HepG2 (cell line): Measurements from ENCODE around the gene SERPINA3. TPM values are rescaled to one million over a fixed set of nuclear protein-coding genes. Genes with fewer than 3 reads are reported as not detected.

ENCODE experiments used
- AFF4 ChIP-seq: sonication (generic); formaldehyde crosslinking; IDR thresholded peaks from 2 replicates; pipeline ENCODE4 v1.4.0; 2020; ENCODE audit warnings: missing genetic modification reagents
- CHD2 ChIP-seq: IDR thresholded peaks from 2 replicates; pipeline ENCODE4 v1.6.1; 2011; ENCODE audit warnings: low read depth, low read length, improper control_type of control experiment
- DNMT1 ChIP-seq: sonication (generic); formaldehyde crosslinking; IDR thresholded peaks from 2 replicates; pipeline ENCODE4 v1.5.1; 2020; ENCODE audit warnings: mild to moderate bottlenecking, missing genetic modification reagents
- HES4 ChIP-seq: sonication (generic); formaldehyde crosslinking; IDR thresholded peaks from 2 replicates; pipeline ENCODE4 v1.9.0; 2021; ENCODE audit warnings: mild to moderate bottlenecking, missing genetic modification reagents, borderline replicate concordance
- HNF4A ChIP-seq: sonication (generic); formaldehyde crosslinking; IDR thresholded peaks from 2 replicates; pipeline ENCODE4 v1.4.0; 2020; ENCODE audit warnings: missing genetic modification reagents
- KDM3A ChIP-seq: IDR thresholded peaks from 2 replicates; pipeline ENCODE4 v1.6.1; 2018; ENCODE audit warnings: low read depth, missing compliant biosample characterization
- PHF21A ChIP-seq: sonication (generic); formaldehyde crosslinking; IDR thresholded peaks from 2 replicates; pipeline ENCODE4 v1.5.0; 2020; ENCODE audit warnings: mild to moderate bottlenecking, missing genetic modification reagents
- RBFOX2 ChIP-seq: fragments of 200-400 bp; formaldehyde crosslinking; IDR thresholded peaks from 2 replicates; pipeline ENCODE4 v1.6.1; 2017; ENCODE audit warnings: low read depth, mild to moderate bottlenecking, low read length
- SYNCRIP ChIP-seq: fragments of 200-400 bp; formaldehyde crosslinking; IDR thresholded peaks from 2 replicates; pipeline ENCODE4 v1.6.1; 2018; ENCODE audit warnings: mild to moderate bottlenecking, low read depth, low read length; ENCODE audit not compliant: insufficient read depth
- THAP7 ChIP-seq: sonication (generic); formaldehyde crosslinking; IDR thresholded peaks from 2 replicates; pipeline ENCODE4 v1.8.1; 2023; ENCODE audit warnings: mild to moderate bottlenecking, missing genetic modification reagents
- ZZZ3 ChIP-seq: sonication (generic); formaldehyde crosslinking; IDR thresholded peaks from 2 replicates; pipeline ENCODE4 v1.4.0; 2020; ENCODE audit warnings: missing genetic modification reagents, mild to moderate bottlenecking, borderline replicate concordance
- polyA plus RNA-seq, 8 experiments: library from polyadenylated mRNA; depleted of rRNA in 3 of 8; stranded (reverse) in 7 of 8; unstranded in 1 of 8; fragments of >200 nt; fragmentation: Illumina TruSeq in 4 of 8; extraction: Trizol in 4 of 8; gene quantifications; 2 replicates each; pipeline versions ENCODE4 v1.2.1 to v1.2.3, GENCODE V29; 2011 to 2016; ENCODE audit warnings: low read depth in 4 of 8, missing spikeins in 1 of 8, mixed read lengths in 1 of 8; ENCODE audit not compliant: insufficient read depth in 1 of 8
- total RNA-seq, 5 experiments: library from RNA; depleted of rRNA; stranded (reverse); fragments of >200 nt; fragmentation: Illumina TruSeq; extraction: Trizol; gene quantifications; 2 replicates each; pipeline ENCODE4 v1.2.3, GENCODE V29; 2016; ENCODE audit warnings: low read depth in 1 of 5
- TF ChIP-seq, protein P1 (sequence below): sonication (generic); formaldehyde crosslinking; IDR thresholded peaks from 2 replicates; pipeline ENCODE4 v1.5.1; 2020; ENCODE audit warnings: missing genetic modification reagents, mild to moderate bottlenecking, borderline replicate concordance
- TF ChIP-seq, protein P2 (sequence below): sonication (generic); formaldehyde crosslinking; conservative IDR thresholded peaks from 2 replicates; pipeline ENCODE4 v1.8.0; 2022; ENCODE audit warnings: low read depth, missing genetic modification reagents
- TF ChIP-seq, protein P3 (sequence below): sonication (generic); formaldehyde crosslinking; IDR thresholded peaks from 2 replicates; pipeline ENCODE4 v1.5.0; 2020; ENCODE audit warnings: missing genetic modification reagents
- TF ChIP-seq, protein P4 (sequence below): sonication (generic); formaldehyde crosslinking; IDR thresholded peaks from 2 replicates; pipeline ENCODE4 v1.9.0; 2022; ENCODE audit warnings: low read depth, missing genetic modification reagents

SERPINA3 gene
- total and polyA plus RNA-seq, 2 of the 13 experiments (the other 11 are each of a cell fraction or from before 2014, with no cell fraction given) = 825 to 2,200 TPM

DNA sequence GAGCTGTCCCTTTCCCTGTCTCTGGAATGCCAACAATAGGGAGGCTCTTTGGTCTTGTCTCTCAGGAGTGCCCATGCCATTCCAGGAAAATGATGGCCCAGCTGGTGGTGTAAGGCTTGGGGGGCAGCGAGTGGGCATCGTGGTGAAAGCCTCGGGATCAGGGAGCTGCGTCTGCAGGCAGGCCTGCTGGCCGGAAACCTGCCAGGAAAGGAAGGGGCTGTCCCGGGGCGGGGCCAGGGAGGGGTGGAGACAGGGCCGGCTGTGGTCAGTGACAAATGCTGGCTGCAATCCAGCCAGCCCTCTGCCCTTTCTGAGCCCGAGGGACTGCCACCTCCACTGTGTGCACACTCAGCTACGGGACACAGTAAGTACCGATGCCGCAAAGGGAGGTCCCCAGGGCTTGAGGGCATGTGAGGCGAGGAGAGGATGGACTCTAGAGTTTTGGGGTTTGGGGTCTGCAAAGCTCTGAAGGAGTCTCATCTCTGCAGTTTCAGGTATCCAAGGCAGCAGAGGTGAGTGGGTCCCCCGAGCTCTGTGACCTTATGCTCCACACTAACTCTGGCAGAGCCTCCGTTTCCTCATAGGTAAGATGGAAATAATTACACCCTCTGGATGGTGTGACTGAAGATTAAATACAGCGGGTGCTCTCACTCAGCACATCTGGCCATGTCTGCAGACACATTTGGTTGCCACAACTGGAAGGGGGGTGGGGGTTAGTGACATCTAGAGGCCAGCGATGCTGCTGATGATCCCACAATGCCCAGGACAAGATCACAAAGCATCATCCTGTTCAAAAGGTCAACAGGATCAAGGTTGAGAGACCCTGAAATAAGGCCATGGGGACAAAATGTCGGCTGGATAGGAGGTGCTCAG lies 30.8 kb upstream of the SERPINA3 start, which contains the start of gene SERPINA5 (continued):
- TF ChIP-seq, protein P1, sequence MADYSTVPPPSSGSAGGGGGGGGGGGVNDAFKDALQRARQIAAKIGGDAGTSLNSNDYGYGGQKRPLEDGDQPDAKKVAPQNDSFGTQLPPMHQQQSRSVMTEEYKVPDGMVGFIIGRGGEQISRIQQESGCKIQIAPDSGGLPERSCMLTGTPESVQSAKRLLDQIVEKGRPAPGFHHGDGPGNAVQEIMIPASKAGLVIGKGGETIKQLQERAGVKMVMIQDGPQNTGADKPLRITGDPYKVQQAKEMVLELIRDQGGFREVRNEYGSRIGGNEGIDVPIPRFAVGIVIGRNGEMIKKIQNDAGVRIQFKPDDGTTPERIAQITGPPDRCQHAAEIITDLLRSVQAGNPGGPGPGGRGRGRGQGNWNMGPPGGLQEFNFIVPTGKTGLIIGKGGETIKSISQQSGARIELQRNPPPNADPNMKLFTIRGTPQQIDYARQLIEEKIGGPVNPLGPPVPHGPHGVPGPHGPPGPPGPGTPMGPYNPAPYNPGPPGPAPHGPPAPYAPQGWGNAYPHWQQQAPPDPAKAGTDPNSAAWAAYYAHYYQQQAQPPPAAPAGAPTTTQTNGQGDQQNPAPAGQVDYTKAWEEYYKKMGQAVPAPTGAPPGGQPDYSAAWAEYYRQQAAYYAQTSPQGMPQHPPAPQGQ (CRISPR knock-in tag) = no peak
- TF ChIP-seq, protein P2, sequence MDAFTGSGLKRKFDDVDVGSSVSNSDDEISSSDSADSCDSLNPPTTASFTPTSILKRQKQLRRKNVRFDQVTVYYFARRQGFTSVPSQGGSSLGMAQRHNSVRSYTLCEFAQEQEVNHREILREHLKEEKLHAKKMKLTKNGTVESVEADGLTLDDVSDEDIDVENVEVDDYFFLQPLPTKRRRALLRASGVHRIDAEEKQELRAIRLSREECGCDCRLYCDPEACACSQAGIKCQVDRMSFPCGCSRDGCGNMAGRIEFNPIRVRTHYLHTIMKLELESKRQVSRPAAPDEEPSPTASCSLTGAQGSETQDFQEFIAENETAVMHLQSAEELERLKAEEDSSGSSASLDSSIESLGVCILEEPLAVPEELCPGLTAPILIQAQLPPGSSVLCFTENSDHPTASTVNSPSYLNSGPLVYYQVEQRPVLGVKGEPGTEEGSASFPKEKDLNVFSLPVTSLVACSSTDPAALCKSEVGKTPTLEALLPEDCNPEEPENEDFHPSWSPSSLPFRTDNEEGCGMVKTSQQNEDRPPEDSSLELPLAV (CRISPR knock-in tag) = no peak
- TF ChIP-seq, protein P3, sequence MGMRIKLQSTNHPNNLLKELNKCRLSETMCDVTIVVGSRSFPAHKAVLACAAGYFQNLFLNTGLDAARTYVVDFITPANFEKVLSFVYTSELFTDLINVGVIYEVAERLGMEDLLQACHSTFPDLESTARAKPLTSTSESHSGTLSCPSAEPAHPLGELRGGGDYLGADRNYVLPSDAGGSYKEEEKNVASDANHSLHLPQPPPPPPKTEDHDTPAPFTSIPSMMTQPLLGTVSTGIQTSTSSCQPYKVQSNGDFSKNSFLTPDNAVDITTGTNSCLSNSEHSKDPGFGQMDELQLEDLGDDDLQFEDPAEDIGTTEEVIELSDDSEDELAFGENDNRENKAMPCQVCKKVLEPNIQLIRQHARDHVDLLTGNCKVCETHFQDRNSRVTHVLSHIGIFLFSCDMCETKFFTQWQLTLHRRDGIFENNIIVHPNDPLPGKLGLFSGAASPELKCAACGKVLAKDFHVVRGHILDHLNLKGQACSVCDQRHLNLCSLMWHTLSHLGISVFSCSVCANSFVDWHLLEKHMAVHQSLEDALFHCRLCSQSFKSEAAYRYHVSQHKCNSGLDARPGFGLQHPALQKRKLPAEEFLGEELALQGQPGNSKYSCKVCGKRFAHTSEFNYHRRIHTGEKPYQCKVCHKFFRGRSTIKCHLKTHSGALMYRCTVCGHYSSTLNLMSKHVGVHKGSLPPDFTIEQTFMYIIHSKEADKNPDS (CRISPR knock-in tag) = no peak
- TF ChIP-seq CHD2 = no peak
- TF ChIP-seq DNMT1 (CRISPR knock-in tag) = no peak
- TF ChIP-seq HNF4A = peak; percentile 76
- TF ChIP-seq PHF21A (CRISPR knock-in tag) = no peak
- TF ChIP-seq KDM3A (CRISPR knock-in tag) = no peak
- TF ChIP-seq, protein P4, sequence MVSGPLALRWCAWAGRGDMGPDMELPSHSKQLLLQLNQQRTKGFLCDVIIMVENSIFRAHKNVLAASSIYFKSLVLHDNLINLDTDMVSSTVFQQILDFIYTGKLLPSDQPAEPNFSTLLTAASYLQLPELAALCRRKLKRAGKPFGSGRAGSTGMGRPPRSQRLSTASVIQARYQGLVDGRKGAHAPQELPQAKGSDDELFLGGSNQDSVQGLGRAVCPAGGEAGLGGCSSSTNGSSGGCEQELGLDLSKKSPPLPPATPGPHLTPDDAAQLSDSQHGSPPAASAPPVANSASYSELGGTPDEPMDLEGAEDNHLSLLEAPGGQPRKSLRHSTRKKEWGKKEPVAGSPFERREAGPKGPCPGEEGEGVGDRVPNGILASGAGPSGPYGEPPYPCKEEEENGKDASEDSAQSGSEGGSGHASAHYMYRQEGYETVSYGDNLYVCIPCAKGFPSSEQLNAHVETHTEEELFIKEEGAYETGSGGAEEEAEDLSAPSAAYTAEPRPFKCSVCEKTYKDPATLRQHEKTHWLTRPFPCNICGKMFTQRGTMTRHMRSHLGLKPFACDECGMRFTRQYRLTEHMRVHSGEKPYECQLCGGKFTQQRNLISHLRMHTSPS = peak; percentile 76; the same call in 1 of the 2 replicates
- no peak; the same call in 1 of the 2 replicates for TF ChIP-seq AFF4 (CRISPR knock-in tag)
- TF ChIP-seq RBFOX2 = peak; percentile 51; the same call in 1 of the 2 replicates
- no peak for TF ChIP-seq SYNCRIP
- no peak; the same call in 1 of the 2 replicates for TF ChIP-seq THAP7 (CRISPR knock-in tag)
- no peak for TF ChIP-seq ZZZ3 (CRISPR knock-in tag)
- TF ChIP-seq HES4 (CRISPR knock-in tag) = 0 out of 2 replicates have a peak, but pooled peaks have one; percentile 70
